HTR-8/SVneo (cell line): ENCODE data around the gene PRR35.

Experiments used
- DNase-seq: peaks from one replicate; pipeline ENCODE4 v3.0.0; 2011; ENCODE audit warnings: low spot score, mixed read lengths; ENCODE audit not compliant: insufficient read length
- FAIRE-seq: peaks from 2 replicates; lab custom pipeline; 2011; peaks lifted over from hg19 to GRCh38; lab: Jason Lieb, UNC

Gene PRR35

DNA sequence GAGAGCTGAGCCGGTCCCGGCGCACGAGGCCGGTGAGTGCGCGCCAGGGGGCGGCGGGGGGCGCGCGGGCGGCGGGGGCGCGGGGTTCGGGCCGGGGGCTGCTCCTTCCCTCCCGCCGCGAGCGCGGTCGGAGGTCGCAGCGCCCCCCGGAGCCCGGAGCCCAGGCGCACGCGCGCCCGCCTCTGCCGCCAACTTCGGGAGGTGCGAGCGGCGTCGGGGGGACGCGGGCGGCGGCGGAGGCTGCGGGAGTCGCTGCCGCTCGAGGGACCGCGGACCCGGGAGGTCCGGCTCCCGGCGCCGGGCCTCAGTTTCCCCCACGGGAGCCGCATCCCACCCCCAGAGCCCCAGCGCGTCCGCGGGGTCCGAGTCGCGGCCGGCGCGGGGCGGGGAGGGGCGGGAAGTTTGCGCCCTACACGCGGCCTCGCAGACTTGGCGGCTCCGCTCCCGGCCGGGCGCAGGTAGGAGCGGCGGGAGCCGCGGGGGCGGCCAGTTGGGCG lies at the start of gene PRR35:
Gene PRR35 (plus strand): TSS at position 191 of the 497 bp plus-strand sequence. CDS start 2,901 bp downstream, outside the sequence.
- FAIRE-seq (no peak), DNase-seq (no peak)

DNA sequence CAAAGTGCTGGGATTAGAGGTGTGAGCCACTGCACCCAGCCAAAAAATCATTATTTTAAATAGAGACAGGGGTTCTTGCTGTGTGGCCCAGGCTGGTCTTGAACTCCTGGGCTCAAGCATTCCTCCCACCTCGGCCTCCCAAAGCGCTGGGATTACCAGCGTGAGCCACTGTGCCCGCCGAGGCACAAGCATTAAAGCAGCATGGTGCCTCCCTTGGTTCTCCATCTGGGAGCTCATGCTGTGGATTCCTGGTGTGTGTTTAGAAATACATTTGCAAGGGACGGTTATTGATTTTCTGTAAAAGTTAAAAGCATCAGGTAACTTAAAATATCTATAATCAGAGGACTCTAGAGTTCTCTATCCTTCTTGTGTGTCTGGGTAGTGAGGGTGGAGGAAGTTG lies 47.4 kb upstream of the PRR35 start:
- FAIRE-seq (no peak), DNase-seq (no peak)

DNA sequence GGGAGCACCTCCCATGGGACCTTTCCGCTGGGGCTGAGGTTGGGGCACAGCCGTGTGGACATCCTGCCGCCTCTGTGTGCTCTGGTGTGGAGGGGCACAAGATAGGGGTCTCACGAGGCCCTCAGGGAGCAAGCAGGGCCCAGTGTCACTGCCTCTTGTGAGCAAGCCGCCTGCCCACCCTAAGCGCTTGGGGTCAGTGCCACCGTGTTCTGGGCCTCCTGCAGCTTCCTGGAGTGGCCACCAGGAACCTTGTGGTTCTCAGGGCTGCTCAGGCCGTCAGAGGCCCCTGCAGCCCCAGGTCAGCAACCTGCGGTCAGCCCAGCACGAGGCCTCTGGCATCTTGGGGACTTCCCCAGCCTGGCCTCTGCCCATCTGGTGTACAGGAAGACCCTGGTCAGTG lies 46.2 kb upstream of the PRR35 start:
- DNase-seq (no peak), FAIRE-seq (no peak)

DNA sequence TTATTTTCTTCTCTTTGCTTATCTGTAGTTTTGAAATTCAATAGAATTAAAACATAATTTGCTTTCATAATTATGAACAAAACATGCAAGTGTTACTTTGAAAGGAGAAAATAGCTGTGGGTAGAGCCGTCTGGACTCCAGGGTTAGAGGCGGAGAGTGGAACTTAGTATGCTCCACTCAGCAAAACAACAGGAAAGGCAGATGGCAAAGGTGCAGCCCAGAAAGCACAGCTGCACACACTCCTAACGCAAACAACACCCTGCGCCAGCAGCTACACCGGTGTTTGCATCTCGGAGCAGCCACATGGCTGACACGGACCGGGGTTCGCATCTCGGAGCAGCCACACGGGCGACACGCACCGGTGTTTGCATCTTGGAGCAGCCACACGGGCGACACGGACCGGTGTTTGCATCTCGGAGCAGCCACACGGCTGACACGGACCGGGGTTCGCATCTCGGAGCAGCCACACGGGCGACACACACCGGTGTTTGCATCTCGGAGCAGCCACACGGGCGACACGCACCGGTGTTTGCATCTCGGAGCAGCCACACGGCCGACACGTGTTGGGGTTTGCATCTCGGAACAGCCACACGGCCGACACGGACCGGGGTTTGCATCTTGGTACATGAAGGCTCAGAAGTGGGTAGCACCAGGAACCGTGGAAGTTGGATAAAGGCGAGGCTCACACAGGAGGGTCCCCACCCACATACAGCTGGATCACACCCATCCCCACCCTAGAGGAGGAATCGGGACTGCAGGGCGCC lies 44.8 kb upstream of the PRR35 start:
- FAIRE-seq (peak; percentile 69), DNase-seq (no peak)

DNA sequence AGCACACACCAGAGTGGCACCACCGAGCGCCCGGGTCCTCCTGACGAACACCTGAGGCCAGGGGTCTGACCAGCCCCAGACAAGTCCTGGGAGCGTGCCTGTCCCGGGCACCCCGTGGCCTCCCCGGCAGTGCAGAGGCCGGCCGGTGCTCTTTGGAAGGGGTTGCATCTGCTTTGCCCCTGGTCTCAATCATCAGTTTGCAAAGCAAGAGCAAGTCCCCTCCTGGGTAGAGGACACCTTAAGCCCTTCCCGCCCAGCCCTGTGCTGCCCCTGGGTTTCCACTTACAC lies 44.3 kb upstream of the PRR35 start:
- DNase-seq (no peak), FAIRE-seq (no peak)

DNA sequence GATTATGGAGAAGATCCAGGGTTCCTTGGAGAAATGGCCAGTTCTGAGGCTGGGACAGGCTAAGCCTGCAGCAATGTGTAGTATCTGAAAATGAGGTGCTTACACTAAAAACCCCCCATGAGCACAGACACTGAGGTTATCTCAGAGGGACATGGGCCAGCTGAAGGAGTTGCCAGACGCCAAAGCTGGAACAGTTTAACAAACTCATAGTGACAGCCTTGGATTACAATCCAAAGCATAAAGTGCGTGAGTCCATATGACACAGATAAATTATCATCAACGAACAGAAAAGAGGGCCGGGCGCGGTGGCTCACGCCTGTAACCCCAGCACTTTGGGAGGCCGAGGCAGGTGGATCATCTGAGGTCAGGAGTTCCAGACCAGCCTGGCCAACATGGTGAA lies 43.9 kb upstream of the PRR35 start:
- FAIRE-seq (no peak), DNase-seq (no peak)

DNA sequence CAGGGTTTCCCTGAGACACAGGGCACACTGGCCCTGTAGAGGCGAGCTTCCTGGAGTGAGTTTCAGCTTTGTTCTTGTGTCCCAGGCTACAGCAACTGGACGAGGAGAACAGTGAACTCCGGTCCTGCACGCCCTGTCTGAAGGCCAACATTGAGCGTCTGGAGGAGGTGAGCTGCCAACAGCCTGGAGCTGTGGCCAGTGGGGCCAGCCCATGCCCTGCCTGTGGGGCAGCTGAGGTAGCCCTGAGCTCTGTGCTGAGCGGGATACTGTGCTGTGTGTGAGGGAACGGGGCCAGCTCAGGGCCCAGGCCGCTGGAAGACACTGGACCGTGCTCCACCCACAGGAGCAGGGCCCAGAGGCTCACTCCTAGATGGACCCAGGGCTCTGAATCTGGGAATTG lies 41.3 kb upstream of the PRR35 start:
- no peak for DNase-seq
- FAIRE-seq: no peak

DNA sequence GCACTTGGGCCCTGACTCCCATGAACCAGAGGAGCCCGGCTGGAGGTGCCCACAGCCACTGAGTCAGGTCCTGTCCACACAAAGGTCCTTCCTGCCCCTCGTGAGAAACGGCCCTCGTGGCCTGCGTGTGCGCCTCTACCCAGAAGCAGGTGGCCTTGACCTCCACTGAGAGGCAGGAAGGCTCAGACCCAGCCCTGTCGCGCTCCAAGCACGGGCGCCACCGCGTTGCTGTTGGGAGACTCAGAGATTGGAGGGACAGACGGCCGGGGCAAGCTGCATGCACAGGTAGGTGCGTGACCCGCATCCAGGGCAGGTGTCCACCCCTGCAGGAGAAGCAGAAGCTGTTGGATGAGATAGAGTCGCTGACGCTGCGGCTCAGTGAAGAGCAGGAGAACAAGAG lies 40.8 kb upstream of the PRR35 start:
- FAIRE-seq (no peak), DNase-seq (no peak)

DNA sequence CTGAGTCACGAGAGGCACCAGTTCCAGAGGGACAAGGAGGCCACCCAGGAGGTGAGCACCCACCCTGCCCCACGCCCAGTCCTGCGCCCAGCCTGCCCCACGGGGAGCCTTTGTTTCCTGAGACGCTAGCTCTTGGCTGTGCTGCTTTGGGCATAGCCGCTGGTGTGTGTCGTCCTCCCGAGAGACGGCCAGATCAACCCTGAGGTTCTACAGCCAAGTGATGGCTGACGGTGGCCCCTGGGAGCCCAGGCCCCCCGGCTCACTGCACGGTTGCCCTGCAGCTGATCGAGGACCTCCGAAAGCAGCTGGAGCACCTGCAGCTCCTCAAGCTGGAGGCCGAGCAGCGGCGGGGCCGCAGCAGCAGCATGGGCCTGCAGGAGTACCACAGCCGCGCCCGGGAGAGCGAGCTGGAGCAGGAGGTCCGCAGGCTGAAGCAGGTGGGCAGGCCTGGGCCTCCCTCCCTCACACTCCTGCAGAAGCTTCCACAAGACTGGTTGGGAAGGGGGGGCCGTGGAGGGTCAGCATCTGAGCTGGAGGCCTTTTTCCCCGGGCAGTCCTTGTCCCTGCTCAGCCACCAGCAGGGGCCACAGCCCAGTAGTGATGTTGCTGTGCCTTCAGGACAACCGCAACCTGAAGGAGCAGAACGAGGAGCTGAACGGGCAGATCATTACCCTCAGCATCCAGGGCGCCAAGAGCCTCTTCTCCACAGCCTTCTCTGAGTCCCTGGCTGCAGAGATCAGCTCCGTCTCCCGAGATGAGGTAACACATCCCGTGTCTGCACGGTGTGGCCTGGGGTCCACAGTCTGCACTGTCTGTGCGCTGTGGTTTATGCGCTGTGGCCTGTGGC lies 40.1 kb upstream of the PRR35 start:
- FAIRE-seq: no peak
- no peak for DNase-seq

DNA sequence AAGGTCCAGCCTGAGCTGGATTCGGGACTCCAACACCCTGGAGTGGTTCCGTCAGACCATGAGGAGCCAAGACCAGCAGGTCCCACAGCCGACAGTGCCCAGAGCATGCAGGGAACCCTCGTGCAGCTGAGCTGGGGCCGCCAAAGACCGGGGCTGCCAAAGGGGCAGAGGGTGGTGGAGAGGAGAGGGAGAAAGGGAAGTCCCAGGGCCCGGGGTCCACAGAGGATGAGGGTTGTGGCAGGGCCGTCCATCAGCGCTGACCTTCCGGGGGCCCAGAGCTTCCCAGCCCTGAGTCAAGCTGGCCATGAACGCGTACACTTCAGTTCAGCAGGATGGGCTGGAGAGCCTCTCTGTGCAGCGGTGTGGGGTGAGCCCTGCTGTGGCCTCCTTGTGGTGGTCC lies 39.3 kb upstream of the PRR35 start:
- DNase-seq: no peak
- FAIRE-seq: no peak

DNA sequence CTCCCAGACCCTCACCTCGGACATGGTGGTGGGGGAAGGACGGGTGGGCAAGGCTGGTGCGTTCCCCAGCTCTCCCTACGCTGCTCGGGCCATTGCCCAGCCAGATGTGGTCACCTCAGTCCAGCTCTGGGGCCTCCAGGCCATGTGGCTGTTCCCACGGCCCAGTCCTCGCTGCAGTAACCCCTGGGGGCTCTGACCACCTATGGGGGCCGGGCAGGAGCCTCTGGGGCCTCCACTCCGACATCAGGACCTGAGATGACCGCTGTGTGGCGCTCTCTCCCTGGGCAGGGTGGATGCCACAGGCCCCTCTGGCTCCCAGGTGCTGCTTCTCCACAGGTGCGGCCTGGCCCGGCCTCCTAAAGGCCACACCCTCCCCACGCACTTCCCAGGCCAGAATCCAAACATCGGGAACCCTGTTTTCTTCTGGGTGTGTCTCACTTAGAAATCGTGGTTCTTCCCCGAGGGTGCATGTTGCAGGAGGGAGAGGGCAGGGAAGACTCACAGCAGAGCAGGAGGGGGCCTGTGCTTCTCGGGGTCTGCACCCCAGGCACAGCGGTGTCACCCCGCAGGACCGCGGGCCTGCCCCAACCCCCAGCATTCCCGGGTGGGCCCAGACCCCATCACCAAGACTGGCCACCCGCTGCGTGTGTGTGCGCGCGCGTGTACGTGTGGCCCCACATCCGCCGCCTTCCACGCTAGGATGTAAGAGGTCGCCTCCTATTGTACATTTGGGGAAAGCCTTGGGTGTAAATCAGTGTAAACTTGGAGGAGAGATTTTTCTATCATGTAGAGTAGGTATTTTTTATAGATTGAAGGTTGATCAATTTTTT lies 38.6 kb upstream of the PRR35 start:
- no peak for FAIRE-seq
- DNase-seq: no peak

DNA sequence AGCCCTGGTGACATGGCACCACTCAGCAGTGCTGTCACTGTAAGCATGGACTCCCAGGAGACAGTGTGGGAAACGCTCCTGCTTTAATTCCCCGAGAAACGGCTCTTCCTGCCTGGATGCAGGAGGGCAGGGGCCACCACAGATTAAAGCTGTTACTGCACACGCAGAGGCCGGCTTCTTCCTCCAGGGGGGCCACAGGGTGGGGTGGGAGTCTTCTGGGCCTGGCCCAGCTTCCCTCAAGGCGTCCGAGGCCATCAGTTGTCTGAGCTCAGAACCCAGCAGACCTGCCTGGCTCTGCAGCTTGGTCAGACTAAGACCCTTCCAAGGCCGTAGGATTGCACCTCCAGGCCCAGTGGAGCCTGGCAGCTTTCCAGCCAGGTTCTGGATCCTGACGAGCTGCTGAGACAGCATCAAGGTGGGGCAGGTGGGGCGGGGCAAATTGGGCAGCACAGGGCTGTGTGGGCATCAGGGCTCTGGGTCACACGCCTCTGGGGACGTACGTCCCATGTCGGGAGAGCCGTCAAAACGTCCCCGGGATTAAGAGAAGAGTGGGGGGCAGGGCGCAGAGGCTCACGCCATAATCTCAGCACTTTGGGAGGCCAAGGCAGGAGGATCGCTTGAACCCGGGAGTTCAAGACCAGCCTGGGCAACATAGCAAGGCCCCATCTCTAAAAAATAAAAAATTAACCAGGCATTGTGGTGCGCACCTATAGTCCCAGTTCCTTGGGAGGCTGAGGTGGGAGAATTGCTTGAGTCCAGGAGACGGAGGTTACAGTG lies 37.7 kb upstream of the PRR35 start:
- no peak for FAIRE-seq
- no peak for DNase-seq

DNA sequence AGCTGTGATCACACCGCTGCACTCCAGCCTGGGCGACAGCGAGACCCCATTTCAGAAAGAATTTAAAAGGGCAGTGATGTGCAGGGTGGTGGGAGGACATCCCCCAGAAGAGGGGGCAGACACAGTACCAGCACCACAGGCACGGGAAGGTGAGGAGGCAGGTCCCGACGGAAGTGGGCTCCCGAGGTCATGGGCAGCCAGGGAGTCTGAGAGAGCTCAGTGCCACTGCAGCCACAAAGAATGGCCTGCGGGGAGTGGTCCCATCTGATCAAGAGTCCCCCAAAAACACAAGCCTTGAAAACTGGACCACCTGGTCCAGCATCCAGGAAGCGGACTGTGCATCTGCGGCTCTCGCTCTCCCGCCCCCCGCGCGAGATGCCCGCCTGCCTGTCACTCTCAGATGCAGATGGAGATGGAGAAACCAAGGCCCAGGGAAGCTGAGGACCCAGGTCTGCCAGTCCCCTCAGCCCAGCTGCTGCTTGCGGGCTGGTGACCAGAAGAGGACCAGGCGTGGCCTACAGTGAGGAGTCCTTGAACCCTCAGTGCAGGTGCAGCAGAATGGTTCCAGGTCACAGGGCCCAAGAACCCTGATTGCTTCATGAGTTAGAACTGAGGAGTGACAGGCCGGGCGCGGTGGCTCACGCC lies 37.0 kb upstream of the PRR35 start:
- FAIRE-seq: no peak

DNA sequence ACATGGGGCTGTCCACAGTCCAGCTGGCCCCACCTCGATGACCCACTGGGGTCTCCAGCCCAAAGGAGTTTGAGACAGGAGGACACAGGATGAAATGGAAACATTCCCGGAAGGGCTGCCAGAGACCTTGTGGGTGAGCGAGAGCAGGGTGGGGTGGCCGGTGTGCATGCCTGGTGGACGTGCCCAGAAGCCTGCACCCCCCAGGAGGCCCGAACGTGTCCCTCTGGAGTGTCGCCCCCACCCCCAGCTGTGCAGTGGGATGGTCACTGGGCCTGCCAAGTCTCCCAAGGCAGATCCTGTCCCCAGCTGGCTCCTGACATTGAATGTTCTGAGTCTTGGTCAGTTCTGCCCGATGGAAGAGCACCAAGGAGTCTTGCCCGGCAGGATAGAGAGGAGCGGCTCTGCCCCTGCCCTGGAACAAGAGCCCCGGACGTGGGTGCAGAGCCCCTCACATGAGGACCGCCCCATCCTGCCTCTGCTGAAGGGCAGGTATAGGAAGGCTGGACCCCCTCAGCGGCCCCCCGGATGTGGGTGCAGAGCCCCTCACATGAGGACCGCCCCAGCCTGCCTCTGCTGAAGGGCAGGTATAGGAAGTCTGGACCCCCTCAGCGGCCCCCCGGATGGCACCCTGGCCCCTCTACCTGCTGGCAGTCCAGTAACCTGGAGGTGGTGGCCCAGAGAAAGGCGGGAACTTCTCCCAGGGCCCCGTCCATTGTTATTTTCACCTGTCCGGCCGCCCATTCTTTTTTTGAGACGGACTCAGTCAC lies 35.7 kb upstream of the PRR35 start:
- no peak for DNase-seq
- FAIRE-seq: no peak

More for the DNA sequence above, 37.0 kb upstream of the PRR35 start:
- no peak for DNase-seq

DNA sequence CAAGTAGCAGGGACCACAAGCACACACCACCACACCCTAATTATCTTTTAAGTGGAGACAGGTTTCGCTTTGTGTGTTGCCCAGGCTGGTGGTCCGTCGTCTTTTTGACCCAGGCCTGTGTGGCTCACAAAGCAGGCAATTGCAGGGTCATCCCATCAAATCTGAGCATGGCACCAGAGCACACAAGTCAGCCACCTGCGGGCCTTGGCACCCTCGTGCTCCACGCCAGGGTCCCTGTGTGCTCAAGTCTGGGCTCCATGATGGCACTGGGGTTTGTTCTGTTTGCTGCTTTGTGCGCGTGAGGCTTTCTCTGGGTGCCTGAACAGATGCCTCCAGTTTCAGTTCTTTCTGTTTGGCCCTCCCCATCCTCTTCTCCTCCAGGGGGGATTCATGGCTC lies 35.1 kb upstream of the PRR35 start:
- DNase-seq (no peak), FAIRE-seq (no peak)

DNA sequence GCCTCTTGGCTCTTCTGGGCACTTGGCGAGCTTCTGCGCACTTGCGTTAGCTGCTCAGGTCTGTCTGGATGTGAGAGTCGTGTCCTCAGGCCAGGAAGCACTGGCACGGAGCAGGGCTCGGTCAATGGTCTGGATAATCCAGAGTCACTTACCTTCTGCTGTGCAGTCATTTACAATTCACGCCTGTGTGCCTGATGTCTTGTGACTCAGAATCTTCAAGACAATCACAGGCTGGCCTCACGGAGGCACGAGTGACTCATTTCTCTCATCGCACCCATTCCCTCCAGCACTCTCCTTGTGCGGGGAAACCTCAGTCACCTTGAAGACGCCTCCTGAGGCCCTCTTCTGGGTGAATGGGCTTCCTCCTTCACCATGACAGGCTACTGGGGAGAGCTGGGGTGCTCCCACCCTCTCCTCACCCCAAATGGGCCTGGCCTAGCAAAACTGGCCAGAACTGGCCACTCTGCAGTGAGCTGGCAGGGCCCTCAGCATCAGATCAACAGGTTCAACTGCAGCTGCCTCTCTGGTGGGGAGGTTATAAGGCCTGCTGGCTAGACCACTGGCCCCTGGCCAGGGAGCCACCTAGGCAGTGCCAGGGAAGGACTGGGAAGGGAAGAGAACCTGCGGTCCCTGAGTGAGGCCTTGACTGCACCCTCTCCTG lies 34.5 kb upstream of the PRR35 start:
- DNase-seq (peak; percentile 68), FAIRE-seq (peak; percentile 55)

DNA sequence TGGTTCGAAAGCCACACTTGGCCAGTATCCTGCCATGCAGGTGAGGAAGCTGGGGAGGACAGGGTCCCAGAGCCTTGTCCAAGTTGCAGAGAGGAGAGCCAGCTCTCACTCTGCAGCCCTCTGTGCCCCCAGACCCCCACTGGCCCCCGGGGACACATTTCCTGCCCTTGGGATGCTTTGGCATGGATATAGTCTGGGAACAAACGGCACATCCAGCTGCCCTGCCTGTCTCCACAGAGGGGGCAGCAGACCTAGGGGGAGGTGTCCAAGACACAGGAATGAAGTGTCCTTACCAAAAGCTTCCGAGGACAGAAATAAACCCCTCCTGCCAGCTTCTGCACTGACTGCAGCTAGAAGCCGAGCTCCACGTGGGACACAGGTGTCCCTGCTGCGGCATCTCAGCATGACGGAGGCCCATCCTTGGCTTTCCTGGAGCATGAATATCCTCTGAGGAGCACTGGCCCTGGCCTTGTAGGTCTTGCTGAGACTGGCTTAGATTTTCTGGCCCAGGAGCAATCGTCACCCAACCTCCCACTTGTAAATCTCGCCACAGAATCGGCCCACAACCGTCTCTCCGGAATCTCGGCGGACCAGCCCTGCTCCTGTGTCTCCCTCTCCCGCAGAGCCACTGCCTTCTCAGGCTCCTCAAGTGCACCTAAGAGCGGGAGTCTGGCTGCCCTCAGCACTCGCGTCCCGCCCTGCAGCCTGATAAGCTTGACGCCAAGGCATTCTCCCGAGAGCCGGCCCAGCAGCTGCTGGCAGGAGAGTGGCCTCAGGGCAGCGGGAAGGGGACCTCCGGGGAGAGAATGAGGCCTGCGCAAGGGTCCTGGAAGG lies 33.8 kb upstream of the PRR35 start:
- DNase-seq: no peak
- no peak for FAIRE-seq
